Measurements from ENCODE around the gene TTC23L.
"Not testable (repeated sequence)": the region's sequence is repeated elsewhere in the genome, so short reads cannot be mapped to it uniquely, and the experiment has no call there.

TTC23L gene

GRCh38 chr5:34838785-34839714 is at the start of gene TTC23L:
Gene TTC23L, plus strand, starts transcription at chr5:34839164. Its CDS starts 1,508 bp downstream, at chr5:34840672.
- no peak for DNase-seq

GRCh38 chr5:34789639-34790038 is 49.3 kb upstream of the TTC23L start:
- DNase-seq: no peak

- DNase-seq: no peak
These were observed 48.9 kb upstream of the TTC23L start for GRCh38 chr5:34790069-34790468.

DNA sequence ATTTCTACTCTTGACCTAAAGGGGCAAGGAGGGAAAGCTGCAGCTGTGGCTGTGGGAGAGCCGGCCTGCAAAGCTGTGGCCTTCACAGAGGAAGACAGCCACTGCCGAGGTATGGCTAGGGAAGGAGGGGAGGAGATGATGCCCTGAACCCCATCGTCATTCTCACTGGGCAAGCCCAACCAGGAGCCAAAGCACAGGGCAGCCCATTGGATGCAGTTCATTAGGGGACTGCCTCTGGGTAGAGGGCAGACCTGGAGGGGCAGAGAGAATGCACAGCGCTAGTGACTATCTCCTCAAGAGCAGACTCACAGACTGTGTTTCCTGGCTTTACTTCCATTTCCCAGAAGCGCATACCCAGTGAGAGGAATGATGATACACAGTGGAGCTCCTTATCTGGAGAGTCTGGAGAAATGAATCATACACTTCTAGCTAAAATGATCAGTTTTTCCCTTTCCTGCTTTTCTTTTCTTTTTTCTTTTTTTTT is 47.2 kb upstream of the TTC23L start:
- DNase-seq: no peak

DNA sequence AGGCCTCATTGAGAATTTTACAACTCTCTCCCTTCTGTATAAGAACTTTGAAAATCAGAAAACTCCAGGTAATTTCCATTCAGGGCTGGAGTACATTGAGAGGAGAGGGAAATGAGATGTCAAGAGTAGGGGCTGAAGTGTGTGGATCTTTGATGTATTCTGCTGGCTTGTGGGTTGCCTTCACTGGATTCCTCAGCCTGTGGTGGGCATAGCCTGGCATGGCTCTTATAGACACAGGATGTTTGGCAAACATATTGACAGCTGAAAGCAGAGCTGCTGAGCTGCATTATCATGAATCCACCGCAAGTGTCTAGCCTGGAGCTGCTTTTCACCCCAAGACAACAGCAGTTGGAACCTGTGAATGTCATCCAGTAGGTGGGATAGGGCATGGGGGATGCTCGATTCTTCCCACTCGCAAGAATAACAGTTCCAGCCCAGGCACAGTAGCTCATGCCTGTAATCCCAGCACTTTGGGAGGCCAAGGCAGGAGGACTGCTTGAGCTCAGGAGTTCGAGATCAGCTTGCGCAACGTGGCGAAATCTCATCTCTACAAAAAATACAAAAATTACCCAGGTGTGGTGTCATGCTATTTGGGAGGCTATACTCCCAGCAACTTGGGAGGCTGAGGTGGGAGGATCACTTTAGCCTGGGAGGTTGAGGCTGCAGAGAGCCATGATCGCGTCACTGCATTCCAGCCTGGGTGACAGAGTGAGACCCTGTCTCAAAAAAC is 36.0 kb upstream of the TTC23L start:
- DNase-seq: no peak

DNA sequence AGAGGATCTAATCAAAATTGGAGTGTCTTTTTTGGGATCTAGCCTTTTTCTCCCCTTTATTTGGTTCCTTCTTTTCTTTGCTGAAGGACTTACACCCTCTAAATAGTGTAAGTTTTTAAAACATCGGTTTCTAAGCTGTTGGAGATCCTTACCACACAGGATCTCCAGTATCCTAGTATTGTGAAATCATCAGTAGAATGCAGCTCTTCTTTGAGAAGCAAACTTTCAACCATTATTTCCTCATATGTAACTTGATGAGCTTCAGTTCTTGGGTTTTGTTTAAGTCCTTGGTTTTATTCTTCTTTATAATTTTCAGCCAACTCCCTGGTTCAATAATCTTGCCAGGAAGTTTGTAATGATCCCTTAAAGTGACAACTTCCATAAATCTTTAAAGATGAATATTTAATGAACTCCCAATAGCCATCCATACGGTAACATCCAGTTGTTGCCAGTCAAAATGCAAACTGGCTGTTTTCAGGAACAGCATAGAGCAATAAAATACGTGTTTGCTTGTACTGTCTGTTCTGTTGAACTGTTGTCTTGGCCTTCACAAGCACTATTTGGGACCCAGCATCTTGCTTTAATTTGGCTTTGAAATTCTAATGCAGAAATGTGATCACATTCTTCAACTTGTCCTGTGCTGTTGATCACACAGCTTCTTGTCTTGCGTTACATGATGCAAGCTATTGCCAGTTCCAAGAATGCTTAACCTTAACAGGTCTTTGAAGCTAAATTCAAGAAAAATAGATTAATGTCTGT is 34.8 kb upstream of the TTC23L start:
- DNase-seq: no peak

GRCh38 chr5:34804913-34805312 is 34.1 kb upstream of the TTC23L start:
- no peak for DNase-seq

- DNase-seq: no peak
These were observed 32.4 kb upstream of the TTC23L start for GRCh38 chr5:34806532-34806931.

DNA sequence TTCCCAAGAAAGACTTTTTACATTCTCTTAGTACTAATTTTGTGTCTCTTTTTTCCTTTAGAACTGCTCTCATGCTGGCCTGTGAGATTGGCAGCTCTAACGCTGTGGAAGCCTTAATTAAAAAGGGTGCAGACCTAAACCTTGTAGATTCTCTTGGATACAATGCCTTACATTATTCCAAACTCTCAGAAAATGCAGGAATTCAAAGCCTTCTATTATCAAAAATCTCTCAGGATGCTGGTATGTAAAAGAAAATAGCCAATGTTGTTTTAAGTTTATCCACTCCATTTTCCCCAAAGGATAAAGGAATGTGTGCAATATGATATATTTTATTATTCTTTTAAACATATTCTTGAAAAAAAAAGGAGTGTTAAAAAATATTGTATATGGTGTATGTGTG is 27.3 kb upstream of the TTC23L start:
- DNase-seq: no peak

DNA sequence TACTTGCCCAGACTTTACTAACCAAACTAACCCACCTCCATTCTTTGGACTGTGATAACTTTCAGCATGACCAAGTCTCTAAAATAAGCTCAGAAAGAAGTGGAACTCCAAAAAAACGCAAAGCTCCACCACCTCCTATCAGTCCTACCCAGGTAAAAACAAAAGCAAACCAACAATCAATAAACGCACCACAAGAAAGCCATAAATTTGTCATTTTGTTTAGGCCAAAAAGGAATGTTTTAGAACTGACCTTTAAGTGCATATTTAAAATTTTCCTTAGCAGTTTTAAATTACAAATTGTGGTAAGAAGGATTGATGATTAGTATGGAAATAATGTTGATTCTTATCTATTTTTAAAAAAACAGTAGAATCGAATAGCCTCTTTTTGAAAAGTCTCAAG is 25.5 kb upstream of the TTC23L start:
- DNase-seq: no peak

DNA sequence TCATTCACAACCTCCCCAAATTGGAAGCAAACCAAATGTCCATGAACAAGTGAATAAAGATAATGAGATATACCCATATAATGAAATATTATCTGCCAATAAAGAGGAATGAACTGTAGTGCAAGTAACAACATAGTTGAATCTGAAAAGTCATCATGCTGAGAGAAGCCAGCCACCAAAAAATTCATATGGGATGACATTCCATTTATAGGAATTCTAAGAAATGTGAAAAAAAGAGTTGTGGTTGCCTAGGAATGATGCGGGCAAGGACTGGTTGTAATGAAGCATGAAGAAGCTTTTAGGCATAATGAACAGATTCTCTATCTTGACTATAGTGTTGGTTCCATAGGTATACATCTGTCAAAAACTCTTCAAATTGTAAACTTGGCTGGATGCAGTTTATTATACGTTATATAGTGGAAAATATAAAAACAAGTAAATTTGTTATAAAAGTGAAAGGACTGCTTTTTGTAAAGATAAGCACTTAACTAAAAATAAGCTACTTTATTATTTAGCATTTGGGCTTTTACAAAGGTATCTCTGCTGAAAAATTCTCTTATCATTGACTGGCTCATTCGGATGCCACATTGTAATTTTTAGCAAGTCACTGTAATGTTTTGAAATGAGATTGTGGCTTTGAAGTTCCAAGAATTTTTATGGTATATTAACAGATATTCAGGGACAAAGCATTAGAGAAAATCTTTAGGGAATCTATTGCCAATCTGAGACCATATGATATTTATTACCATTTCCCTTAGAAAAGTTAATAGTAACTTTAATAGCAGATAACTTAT is 21.2 kb upstream of the TTC23L start:
- no peak for DNase-seq

- DNase-seq: no peak
These were observed 20.2 kb upstream of the TTC23L start for GRCh38 chr5:34818717-34819116.

DNA sequence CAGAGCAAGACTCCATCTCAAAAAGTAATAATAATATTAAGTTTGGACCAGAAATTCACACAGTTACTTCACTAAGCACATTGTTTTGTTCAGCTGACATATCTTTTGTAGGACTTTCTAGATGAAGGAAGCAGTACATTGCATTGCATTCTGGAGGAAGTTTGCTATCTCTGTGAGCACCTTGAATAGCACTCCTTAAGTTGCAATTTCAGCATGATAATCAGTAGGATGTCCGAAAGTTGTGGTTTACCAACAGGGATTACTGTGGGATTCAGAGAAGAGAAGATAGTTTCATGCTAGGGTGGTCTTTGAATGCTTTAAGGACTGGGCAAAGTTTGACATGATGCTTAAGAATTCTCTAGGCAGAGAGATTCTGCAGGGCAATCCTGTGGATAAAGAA is 18.4 kb upstream of the TTC23L start:
- no peak for DNase-seq

DNA sequence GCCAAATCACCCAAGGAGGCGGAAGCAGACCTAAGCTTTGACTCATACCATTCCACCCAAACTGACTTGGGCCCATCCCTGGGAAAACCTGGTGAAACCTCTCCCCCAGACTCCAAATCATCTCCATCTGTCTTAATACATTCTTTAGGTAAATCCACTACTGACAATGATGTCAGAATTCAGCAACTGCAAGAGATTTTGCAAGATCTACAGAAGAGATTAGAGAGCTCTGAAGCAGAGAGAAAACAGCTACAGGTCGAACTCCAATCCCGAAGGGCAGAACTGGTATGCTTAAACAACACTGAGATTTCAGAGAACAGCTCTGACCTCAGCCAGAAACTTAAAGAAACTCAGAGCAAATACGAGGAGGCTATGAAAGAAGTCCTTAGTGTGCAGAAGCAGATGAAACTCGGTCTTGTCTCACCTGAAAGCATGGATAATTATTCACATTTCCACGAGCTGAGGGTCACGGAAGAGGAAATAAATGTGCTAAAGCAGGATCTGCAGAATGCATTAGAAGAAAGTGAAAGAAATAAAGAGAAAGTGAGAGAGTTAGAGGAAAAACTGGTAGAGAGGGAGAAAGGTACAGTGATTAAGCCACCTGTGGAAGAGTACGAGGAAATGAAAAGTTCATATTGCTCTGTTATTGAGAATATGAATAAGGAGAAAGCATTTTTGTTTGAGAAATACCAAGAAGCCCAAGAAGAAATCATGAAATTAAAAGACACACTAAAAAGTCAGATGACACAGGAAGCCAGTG is 15.8 kb upstream of the TTC23L start:
- no peak for DNase-seq

- DNase-seq: no peak
These were observed 12.6 kb upstream of the TTC23L start for GRCh38 chr5:34826347-34826746.

GRCh38 chr5:34827588-34828506 is 11.1 kb upstream of the TTC23L start:
- DNase-seq: no peak

DNA sequence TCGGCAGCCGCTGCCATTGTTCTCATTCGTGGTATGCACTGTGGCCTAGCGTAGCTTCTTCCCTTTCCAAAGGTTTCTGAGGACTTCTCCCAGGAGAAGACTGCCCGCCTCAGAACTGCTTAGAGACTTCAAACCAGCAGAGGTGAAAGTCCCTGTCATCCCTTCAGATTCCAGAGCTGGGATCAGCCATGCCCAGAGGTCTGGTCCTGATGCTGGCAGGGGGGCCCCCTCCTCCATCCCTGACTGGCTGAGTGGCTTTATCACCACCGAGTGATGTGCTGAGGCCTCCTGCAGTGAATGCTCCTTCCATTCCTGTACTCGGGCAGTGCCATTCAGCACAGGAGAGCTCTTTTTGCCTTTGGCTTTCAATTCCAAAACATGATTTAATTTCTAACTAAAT is 8.1 kb upstream of the TTC23L start:
- not testable (repeated sequence) for DNase-seq

- DNase-seq: no peak
These were observed 7.7 kb upstream of the TTC23L start for GRCh38 chr5:34831303-34831702.

DNA sequence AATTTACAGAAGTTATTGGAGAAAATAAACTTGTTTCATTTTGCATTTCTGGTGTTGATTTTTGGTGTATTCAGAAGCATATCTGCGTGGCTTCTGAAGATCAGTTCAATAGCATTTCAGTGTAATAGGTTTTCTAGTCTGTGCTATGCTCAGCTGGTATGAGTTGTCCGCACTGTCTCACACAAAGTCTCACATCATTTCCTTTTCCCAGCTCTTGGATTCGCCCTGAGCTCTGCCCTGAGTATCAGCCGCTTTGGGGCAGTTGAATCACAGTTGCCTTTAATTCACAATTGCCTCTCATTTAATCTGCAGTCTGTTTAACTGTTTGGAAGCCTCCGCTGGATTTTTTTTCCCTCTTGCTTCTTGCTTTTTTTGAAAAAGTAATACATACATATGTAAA is 6.4 kb upstream of the TTC23L start:
- no peak for DNase-seq

DNA sequence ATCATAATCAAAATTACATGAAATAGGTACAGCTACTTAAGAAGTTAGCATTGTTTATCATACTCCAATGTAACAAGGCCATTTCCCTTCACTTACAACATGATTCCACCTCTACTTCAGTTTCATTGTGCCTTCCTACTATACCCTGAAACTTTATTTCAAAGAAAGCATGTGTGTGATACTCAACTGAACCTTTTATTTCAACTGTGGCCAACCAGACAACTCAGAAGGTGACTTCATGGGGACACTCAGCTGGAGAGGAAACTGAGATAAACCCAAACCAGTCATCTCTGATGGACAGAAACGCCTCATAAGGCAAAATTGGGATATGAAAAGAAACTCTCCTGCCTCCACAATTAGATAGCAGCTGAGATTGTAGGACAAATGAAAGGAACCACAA is 5.9 kb upstream of the TTC23L start:
- no peak for DNase-seq
